GM12801 (cell line): ENCODE measurements around the gene POLE3.

Source experiments
- CTCF ChIP-seq: IDR thresholded peaks from one replicate; pipeline ENCODE4 v1.5.1; 2011; ENCODE audit warnings: control low read depth; ENCODE audit not compliant: insufficient read length; ENCODE audit errors: extremely low read depth

POLE3 gene

GRCh38 chr9:113375057-113376023 is 35.1 kb downstream of the POLE3 start:
- no peak for TF ChIP-seq CTCF

- no peak for TF ChIP-seq CTCF
Measured at GRCh38 chr9:113373676-113374392, 36.6 kb downstream of the POLE3 start.

- TF ChIP-seq CTCF, result no peak
Measured at GRCh38 chr9:113373256-113373655, 37.2 kb downstream of the POLE3 start.

- no peak for TF ChIP-seq CTCF
Measured at GRCh38 chr9:113372059-113372458, 38.4 kb downstream of the POLE3 start.

- no peak for TF ChIP-seq CTCF
Measured at GRCh38 chr9:113370806-113371325, 39.6 kb downstream of the POLE3 start.

- no peak for TF ChIP-seq CTCF
Measured at GRCh38 chr9:113369855-113370140, 40.7 kb downstream of the POLE3 start.
